Measurements from ENCODE around the gene CAMK2G. TPM values are rescaled to one million over a fixed set of nuclear protein-coding genes. Genes with fewer than 3 reads are reported as not detected.
"Not testable (repeated sequence)": the region's sequence is repeated elsewhere in the genome, so short reads cannot be mapped to it uniquely, and the experiment has no call there.

The CAMK2G gene
- total and polyA plus RNA-seq, 4 donors: 6.8 to 18.3 (median 9.9) TPM

DNA sequence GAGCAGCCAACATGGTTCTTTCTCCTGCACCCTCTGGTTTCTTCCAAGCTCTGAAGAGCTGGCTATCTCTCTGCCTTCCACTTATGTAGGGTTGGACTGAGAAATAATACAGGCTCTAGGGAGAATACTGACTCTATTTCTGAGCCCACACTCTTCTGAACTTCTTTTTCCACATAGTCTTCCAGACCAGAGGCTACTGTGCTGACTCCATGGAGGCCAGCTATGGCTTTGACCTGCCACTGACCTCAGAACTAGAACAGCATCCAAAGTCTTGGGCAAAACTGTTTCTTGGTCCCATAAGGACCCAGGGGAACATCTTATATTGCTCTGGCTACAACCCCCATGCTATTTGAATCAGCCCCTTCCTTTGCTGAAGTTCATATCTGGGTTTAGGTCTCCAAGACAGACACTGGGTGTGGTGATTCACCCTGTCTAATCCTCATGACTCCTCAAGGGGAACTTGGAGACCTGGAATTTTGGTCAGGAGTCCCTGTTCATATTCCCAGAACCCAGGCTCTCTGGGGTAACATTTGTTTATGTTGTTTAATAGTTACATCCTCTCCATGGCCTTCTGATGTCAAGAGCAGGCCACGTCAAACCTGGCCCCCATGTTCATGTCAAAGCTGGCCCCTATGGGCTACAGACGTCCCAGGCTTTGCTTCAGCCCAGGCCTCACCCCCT is 24.5 kb upstream of the CAMK2G start:
- H3K4me1 ChIP-seq (ENCODE audit: control insufficient read depth in 4 of 4, insufficient read depth in 4 of 4, low read length in 3 of 4): peaks cover 2 to 15% (median 11%) of the 10 kb centered on the region in 4 donors
- no peak overlapping the region for H3K4me3 ChIP-seq (ENCODE audit: low read depth in 1 of 3, low read length in 3 of 3)
- H3K36me3 ChIP-seq (ENCODE audit: control insufficient read depth in 4 of 4, insufficient read depth in 3 of 4, low read depth in 1 of 4, low read length in 3 of 4): no peaks in the 10 kb centered on the region
- TF ChIP-seq SP1 (IDR thresholded peaks at IDR 0.05): no peak
- TF ChIP-seq, protein P1, sequence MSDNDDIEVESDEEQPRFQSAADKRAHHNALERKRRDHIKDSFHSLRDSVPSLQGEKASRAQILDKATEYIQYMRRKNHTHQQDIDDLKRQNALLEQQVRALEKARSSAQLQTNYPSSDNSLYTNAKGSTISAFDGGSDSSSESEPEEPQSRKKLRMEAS (IDR thresholded peaks at IDR 0.05): no peak
- TF ChIP-seq, protein P2, sequence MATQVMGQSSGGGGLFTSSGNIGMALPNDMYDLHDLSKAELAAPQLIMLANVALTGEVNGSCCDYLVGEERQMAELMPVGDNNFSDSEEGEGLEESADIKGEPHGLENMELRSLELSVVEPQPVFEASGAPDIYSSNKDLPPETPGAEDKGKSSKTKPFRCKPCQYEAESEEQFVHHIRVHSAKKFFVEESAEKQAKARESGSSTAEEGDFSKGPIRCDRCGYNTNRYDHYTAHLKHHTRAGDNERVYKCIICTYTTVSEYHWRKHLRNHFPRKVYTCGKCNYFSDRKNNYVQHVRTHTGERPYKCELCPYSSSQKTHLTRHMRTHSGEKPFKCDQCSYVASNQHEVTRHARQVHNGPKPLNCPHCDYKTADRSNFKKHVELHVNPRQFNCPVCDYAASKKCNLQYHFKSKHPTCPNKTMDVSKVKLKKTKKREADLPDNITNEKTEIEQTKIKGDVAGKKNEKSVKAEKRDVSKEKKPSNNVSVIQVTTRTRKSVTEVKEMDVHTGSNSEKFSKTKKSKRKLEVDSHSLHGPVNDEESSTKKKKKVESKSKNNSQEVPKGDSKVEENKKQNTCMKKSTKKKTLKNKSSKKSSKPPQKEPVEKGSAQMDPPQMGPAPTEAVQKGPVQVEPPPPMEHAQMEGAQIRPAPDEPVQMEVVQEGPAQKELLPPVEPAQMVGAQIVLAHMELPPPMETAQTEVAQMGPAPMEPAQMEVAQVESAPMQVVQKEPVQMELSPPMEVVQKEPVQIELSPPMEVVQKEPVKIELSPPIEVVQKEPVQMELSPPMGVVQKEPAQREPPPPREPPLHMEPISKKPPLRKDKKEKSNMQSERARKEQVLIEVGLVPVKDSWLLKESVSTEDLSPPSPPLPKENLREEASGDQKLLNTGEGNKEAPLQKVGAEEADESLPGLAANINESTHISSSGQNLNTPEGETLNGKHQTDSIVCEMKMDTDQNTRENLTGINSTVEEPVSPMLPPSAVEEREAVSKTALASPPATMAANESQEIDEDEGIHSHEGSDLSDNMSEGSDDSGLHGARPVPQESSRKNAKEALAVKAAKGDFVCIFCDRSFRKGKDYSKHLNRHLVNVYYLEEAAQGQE (IDR thresholded peaks at IDR 0.05): no peak
- no peak for TF ChIP-seq RXRA (IDR thresholded peaks at IDR 0.05)
- TF ChIP-seq JUND (IDR thresholded peaks at IDR 0.05): no peak
- no peak for TF ChIP-seq NR2F2 (IDR thresholded peaks at IDR 0.05)
- no peak for TF ChIP-seq TAF1 (conservative IDR thresholded peaks at IDR 0.05)
- no peak for TF ChIP-seq FOXA1 (IDR thresholded peaks at IDR 0.05)
- TF ChIP-seq HNF4A (conservative IDR thresholded peaks at IDR 0.05): no peak
- TF ChIP-seq, protein P3, sequence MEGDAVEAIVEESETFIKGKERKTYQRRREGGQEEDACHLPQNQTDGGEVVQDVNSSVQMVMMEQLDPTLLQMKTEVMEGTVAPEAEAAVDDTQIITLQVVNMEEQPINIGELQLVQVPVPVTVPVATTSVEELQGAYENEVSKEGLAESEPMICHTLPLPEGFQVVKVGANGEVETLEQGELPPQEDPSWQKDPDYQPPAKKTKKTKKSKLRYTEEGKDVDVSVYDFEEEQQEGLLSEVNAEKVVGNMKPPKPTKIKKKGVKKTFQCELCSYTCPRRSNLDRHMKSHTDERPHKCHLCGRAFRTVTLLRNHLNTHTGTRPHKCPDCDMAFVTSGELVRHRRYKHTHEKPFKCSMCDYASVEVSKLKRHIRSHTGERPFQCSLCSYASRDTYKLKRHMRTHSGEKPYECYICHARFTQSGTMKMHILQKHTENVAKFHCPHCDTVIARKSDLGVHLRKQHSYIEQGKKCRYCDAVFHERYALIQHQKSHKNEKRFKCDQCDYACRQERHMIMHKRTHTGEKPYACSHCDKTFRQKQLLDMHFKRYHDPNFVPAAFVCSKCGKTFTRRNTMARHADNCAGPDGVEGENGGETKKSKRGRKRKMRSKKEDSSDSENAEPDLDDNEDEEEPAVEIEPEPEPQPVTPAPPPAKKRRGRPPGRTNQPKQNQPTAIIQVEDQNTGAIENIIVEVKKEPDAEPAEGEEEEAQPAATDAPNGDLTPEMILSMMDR (IDR thresholded peaks at IDR 0.05; ENCODE audit: low read depth, low read length, missing input control): no peak
- no peak for TF ChIP-seq YY1 (IDR thresholded peaks at IDR 0.05)
- TF ChIP-seq ATF3 (IDR thresholded peaks at IDR 0.05): no peak
- TF ChIP-seq EGR1 (IDR thresholded peaks at IDR 0.05; ENCODE audit: low read depth in 2 of 2): no peak
- no peak for TF ChIP-seq RAD21 (IDR thresholded peaks at IDR 0.05)
- DNase-seq (ENCODE audit: low spot score): no peak
- H3K27me3 ChIP-seq (ENCODE audit: control insufficient read depth in 4 of 4, insufficient read depth in 4 of 4, low read length in 3 of 4): no peaks in the 10 kb centered on the region
- no peak overlapping the region for H3K9ac ChIP-seq (ENCODE audit: low read depth in 1 of 2, low read length in 2 of 2)
- 88% methylated on average over 2 of the region's 2 CpGs for WGBS
- H3K27ac ChIP-seq (ENCODE audit: low read depth in 1 of 2, low read length in 2 of 2): no peak overlapping the region
- no peaks in the 10 kb centered on the region for H3K9me3 ChIP-seq (ENCODE audit: control insufficient read depth in 4 of 4, low read length in 3 of 4)

- Histone ChIP-seq H3K9ac (ENCODE audit: low read depth in 1 of 2, low read length in 2 of 2) (no peak overlapping the region), H3K4me1 (ENCODE audit: control insufficient read depth in 4 of 4, insufficient read depth in 4 of 4, low read length in 3 of 4) (peaks cover 2 to 15% (median 11%) of the 10 kb centered on the region in 4 donors), H3K27me3 (ENCODE audit: control insufficient read depth in 4 of 4, insufficient read depth in 4 of 4, low read length in 3 of 4) (no peaks in the 10 kb centered on the region), H3K27ac (ENCODE audit: low read depth in 1 of 2, low read length in 2 of 2) (no peak overlapping the region), H3K9me3 (ENCODE audit: control insufficient read depth in 4 of 4, low read length in 3 of 4) (no peaks in the 10 kb centered on the region), H3K36me3 (ENCODE audit: control insufficient read depth in 4 of 4, insufficient read depth in 3 of 4, low read depth in 1 of 4, low read length in 3 of 4) (no peaks in the 10 kb centered on the region), H3K4me3 (ENCODE audit: low read depth in 1 of 3, low read length in 3 of 3) (no peak overlapping the region)
- 96% methylated on average over 1 of the region's 1 CpG for WGBS
- no peak for DNase-seq (ENCODE audit: low spot score)
- TF ChIP-seq HNF4A (conservative IDR thresholded peaks at IDR 0.05) (no peak), FOXA2 (IDR thresholded peaks at IDR 0.05) (no peak), SP1 (IDR thresholded peaks at IDR 0.05) (no peak), YY1 (IDR thresholded peaks at IDR 0.05) (no peak), TAF1 (conservative IDR thresholded peaks at IDR 0.05) (no peak), GABPA (IDR thresholded peaks at IDR 0.05 in 1 of 2, conservative IDR thresholded peaks at IDR 0.05 in 1 of 2) (no peak), RXRA (IDR thresholded peaks at IDR 0.05) (no peak)
- TF ChIP-seq, protein P4, sequence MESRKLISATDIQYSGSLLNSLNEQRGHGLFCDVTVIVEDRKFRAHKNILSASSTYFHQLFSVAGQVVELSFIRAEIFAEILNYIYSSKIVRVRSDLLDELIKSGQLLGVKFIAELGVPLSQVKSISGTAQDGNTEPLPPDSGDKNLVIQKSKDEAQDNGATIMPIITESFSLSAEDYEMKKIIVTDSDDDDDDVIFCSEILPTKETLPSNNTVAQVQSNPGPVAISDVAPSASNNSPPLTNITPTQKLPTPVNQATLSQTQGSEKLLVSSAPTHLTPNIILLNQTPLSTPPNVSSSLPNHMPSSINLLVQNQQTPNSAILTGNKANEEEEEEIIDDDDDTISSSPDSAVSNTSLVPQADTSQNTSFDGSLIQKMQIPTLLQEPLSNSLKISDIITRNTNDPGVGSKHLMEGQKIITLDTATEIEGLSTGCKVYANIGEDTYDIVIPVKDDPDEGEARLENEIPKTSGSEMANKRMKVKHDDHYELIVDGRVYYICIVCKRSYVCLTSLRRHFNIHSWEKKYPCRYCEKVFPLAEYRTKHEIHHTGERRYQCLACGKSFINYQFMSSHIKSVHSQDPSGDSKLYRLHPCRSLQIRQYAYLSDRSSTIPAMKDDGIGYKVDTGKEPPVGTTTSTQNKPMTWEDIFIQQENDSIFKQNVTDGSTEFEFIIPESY (IDR thresholded peaks at IDR 0.05): no peak
- TF ChIP-seq, protein P1 (IDR thresholded peaks at IDR 0.05): no peak
These were observed 23.3 kb upstream of the CAMK2G start for GRCh38 chr10:73897693-73898092.

- H3K4me1 ChIP-seq (ENCODE audit: control insufficient read depth in 4 of 4, insufficient read depth in 4 of 4, low read length in 3 of 4); H3K4me3 ChIP-seq (ENCODE audit: low read depth in 1 of 3, low read length in 3 of 3); H3K9me3 ChIP-seq (ENCODE audit: control insufficient read depth in 4 of 4, low read length in 3 of 4); H3K36me3 ChIP-seq (ENCODE audit: control insufficient read depth in 4 of 4, insufficient read depth in 3 of 4, low read depth in 1 of 4, low read length in 3 of 4); H3K27ac ChIP-seq (ENCODE audit: low read depth in 1 of 2, low read length in 2 of 2); H3K9ac ChIP-seq (ENCODE audit: low read depth in 1 of 2, low read length in 2 of 2); H3K27me3 ChIP-seq (ENCODE audit: control insufficient read depth in 4 of 4, insufficient read depth in 4 of 4, low read length in 3 of 4); DNase-seq (ENCODE audit: low spot score): not testable (repeated sequence)
- 96% methylated on average over 9 of the region's 9 CpGs for WGBS
These were observed 21.0 kb upstream of the CAMK2G start for GRCh38 chr10:73895381-73895780.
